GM21576 (cell line): ENCODE results near the gene PRSS12.
"Not testable (repeated sequence)": the region's sequence is repeated elsewhere in the genome, so short reads cannot be mapped to it uniquely, and the experiment has no call there.

Source experiments
- ATAC-seq: cut with Tn5 transposase; IDR thresholded peaks from one replicate; pipeline ENCODE4 v1.9.1; 2021; ENCODE audit warnings: mild to moderate bottlenecking, moderate library complexity; ENCODE audit not compliant: unreplicated experiment

Gene PRSS12

GRCh38 chr4:118327554-118328241 is 25.1 kb downstream of the PRSS12 start:
- ATAC-seq = no peak

DNA sequence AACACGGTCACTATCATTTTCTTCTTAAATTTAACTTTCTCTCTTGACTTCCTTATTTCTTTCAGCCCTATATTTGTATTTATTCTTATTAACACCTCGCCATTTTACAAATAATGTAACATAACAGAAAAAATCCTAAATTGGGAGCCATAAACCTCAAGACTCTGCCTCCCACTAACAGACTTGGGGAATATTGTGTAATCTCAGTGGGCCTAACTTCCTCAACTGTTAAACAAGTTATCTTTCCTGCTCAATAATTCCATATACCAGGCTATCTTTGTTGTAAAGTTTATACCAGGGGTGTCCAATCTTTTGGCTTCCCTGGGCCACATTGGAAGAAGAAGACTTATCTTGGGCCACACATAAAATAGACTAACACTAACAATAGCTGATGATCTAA is 26.2 kb downstream of the PRSS12 start:
- no peak for ATAC-seq

DNA sequence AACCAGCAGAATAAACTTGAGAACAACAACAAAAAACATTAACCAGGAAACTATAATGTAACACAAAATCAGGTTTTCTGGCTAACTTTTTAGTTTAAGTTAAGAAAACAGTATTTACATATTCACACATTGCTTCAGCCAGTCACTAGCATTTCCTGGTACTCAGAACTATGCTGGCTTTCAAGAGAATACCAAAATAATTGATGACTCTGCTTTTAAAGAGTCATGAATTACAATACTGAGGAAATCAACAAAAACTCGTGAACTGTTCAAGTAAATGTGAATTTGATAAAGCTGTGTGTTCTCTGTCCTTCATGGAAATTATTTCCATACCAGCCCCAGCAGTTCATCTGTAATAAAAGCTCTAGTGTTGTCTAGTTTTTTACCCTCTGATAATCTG is 27.4 kb downstream of the PRSS12 start:
- no peak for ATAC-seq

GRCh38 chr4:118322831-118323502 is 29.8 kb downstream of the PRSS12 start:
- ATAC-seq = no peak

DNA sequence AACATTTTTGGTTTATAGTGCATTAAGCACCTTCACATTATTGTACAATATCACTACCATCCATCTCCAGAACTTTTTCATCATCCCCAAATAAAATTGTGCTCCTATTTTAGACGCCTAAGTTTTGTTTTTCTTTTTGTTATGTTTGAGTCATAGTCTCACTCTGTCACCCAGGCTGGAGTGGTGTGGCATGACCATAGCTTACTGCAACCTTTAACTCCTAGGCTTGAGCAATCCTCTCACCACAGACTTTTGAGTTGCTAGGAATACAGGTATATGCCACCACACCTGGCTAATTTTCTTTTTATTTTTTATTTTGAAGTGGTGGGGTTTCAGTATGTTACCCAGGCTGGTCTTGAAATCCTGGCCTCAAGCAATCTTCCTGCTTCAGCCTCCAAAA is 33.9 kb downstream of the PRSS12 start:
- no peak for ATAC-seq

GRCh38 chr4:118317691-118318090 is 35.1 kb downstream of the PRSS12 start:
- no peak for ATAC-seq

DNA sequence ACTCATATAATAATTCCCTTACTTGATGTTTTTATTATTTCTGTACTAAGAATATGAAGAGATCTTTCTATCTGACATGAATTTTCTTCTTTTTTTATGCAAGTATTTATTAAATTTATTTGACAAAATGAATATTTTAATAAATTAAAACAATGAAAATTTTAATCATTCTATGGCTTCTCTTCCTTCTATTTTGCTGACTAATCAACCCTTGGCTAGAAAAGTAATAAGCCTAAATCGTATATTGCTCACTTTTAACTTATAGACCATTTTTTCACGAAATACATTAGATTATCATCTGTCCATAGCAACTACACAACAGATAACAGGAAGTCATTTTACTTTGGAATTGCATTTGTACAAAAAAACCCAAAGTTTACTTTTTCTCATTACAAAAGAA is 38.6 kb downstream of the PRSS12 start:
- ATAC-seq = no peak

DNA sequence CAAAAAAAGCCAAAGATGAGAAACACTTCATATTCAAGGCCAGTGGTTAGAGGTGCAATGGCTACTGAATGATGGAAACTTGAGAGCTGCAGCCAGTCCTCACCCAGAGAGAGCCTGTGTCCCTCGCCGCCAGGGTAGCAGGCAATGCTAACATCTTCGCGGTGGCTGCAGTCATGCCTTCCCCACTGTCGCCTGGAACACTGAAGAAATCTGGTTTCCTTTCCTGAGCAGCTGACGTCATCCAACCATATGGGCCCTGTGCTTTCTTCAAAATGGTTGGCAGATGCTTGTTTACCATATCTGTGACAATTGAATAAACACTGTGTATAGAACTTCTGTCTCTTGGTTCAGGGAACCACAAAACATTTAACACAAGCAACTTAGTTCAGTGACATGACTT is 39.7 kb downstream of the PRSS12 start:
- ATAC-seq = no peak

GRCh38 chr4:118308306-118309030 is 44.3 kb downstream of the PRSS12 start:
- ATAC-seq = no peak

DNA sequence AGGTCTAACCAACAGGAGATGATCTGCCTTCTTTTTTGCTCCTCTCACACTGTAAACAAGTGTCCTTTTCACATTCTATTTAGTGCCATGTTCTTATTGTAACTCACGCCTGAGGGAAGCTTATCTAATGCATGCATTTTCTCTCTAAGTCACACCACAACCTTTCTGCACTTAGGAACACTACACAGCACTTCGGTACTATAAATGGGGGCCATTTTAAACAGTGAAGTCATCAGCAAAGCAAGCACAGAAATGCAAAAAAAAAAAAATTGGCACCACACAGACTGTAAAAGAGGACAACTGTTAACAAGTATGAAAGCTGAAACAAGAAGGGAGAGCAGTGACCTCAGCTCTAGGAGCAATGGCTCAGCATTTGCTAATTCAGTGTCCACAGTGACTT is 45.2 kb downstream of the PRSS12 start:
- no peak for ATAC-seq

DNA sequence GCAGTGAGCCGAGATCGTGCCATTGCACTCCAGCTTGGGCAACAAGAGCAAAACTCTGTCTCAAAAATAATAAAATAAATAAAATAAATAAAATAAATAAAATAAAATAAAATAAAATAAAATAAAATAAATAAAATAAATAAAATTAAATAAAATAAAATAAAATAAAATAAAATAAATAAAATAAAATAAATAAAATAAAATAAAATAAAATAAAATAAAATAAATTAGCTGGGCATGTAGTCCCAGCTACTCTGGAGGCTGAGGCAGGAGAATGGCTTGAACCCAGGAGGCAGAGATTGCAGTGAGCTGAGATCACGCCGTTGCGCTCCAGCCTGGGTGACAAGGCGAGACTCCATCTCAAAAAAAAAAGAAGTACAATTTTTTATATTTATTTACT is 53.2 kb downstream of the PRSS12 start:
- ATAC-seq = not testable (repeated sequence)

DNA sequence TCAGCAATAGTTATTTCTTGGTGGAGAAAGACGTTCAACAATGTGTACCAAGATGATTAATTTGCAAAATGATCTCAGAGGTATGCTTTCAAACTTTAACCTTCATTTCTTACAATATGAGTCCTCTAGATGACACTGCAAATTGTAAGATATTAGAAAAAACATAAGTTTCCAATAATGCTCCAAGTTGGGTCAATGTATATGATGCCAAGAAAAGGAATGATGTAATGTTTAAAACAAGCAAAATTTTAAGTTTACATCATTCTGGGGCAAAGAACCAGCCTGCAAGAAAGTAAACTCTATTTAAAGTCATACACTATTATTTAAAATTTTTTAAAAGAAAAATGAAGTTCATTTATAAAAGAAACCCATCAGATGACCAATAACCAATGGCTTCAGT is 56.1 kb downstream of the PRSS12 start:
- no peak for ATAC-seq

DNA sequence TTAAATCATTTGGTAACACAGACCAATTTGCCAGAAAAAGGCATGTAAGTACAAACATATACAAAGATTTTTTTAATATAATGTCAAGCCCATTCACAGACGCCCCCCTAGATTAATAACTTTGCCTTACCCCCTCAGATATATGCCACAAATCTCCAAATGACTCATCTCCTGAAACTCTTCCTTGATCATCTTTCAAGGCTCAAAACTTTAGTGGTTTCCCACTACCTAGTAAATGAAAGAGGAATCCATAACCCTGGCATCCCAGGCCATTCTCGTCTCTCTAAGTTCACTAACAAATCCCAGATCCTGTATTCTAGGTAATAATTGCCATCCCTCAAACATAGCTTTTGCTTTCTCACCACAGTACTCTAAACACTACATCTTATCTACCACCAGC is 61.9 kb downstream of the PRSS12 start:
- no peak for ATAC-seq

GRCh38 chr4:118289794-118290193 is 63.0 kb downstream of the PRSS12 start:
- no peak for ATAC-seq

- no peak for ATAC-seq
Measured at GRCh38 chr4:118287711-118288451, 64.9 kb downstream of the PRSS12 start.

- no peak for ATAC-seq
Measured at GRCh38 chr4:118286685-118287084, 66.1 kb downstream of the PRSS12 start.

DNA sequence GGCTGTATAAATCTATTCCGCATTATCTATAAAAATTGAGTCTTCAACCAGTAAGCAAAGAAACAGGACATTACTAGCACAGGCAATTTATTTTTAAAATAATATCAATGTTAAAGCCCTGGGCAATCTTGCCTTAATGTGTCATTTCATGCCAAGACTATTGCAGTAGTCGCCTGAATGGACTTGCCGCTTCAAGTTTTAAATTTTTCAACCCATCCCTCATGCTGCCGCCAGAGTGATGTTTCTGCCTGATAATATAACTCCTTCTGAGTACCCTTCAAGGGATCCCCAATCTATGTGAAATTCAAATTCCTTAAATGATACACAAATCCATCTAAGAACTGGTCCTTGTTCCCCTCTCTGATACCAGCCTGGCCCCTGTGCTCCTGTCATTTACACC is 66.9 kb downstream of the PRSS12 start:
- ATAC-seq = no peak

DNA sequence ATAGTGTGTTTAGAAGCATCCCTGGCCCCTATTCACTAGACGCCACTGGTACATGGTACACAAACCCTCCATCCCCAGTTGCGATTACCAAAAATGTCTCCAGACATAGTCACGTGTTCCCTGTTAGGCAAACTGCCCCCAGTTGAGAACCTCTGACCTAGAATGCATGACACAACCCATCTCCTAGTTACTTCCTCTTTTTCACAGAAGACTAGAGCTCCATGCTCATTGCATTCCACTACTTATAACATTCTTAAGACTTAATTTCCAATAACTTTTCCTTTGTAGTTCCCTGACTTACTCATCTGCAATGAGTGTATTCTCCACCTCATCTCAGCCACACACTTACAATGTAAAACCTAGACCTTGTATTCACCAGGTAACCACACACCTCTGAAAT is 68.6 kb downstream of the PRSS12 start:
- ATAC-seq = peak; percentile 57

GRCh38 chr4:118282692-118283091 is 70.1 kb downstream of the PRSS12 start:
- no peak for ATAC-seq

- ATAC-seq = no peak
Measured at GRCh38 chr4:118281611-118282442, 71.0 kb downstream of the PRSS12 start.
